GM18907 (cell line): ENCODE data around the gene LRCOL1.

Experiments used
- ATAC-seq: cut with Tn5 transposase; IDR thresholded peaks from one replicate; pipeline ENCODE4 v1.9.1; 2021; ENCODE audit warnings: mild to moderate bottlenecking, moderate library complexity; ENCODE audit not compliant: unreplicated experiment

LRCOL1 gene

GRCh38 chr12:132585177-132585576, 25.2 kb downstream of the LRCOL1 start:
- no peak for ATAC-seq

- no peak for ATAC-seq
Measured at GRCh38 chr12:132584429-132584828, 26.0 kb downstream of the LRCOL1 start.

- ATAC-seq = no peak
Measured at GRCh38 chr12:132583736-132584135, 26.6 kb downstream of the LRCOL1 start.

GRCh38 chr12:132583411-132583710, 27.0 kb downstream of the LRCOL1 start:
- ATAC-seq = no peak

GRCh38 chr12:132582582-132583410, 27.6 kb downstream of the LRCOL1 start:
- ATAC-seq = no peak

GRCh38 chr12:132582058-132582420, 28.3 kb downstream of the LRCOL1 start:
- no peak for ATAC-seq

GRCh38 chr12:132581348-132582057, 28.9 kb downstream of the LRCOL1 start:
- no peak for ATAC-seq

GRCh38 chr12:132580701-132581292, 29.6 kb downstream of the LRCOL1 start:
- ATAC-seq = no peak

GRCh38 chr12:132579744-132580143, 30.6 kb downstream of the LRCOL1 start:
- ATAC-seq = no peak

- no peak for ATAC-seq
Measured at GRCh38 chr12:132578826-132579225, 31.6 kb downstream of the LRCOL1 start.

GRCh38 chr12:132578118-132578517, 32.3 kb downstream of the LRCOL1 start:
- ATAC-seq = no peak

- ATAC-seq = no peak
Measured at GRCh38 chr12:132577191-132577920, 33.0 kb downstream of the LRCOL1 start.

- ATAC-seq = no peak
Measured at GRCh38 chr12:132576701-132577100, 33.7 kb downstream of the LRCOL1 start.

GRCh38 chr12:132575661-132576060, 34.7 kb downstream of the LRCOL1 start:
- ATAC-seq = no peak

- no peak for ATAC-seq
Measured at GRCh38 chr12:132574271-132574996, 35.9 kb downstream of the LRCOL1 start.

- ATAC-seq = no peak
Measured at GRCh38 chr12:132572801-132573760, 37.3 kb downstream of the LRCOL1 start.

GRCh38 chr12:132572106-132572505, 38.3 kb downstream of the LRCOL1 start:
- ATAC-seq = no peak

- ATAC-seq = no peak
Measured at GRCh38 chr12:132571598-132571997, 38.8 kb downstream of the LRCOL1 start.

GRCh38 chr12:132571051-132571450, 39.3 kb downstream of the LRCOL1 start:
- no peak for ATAC-seq

GRCh38 chr12:132570635-132571034, 39.7 kb downstream of the LRCOL1 start:
- no peak for ATAC-seq
